ENCODE data around the gene CEP85. TPM values are rescaled to one million over a fixed set of nuclear protein-coding genes. Genes with fewer than 3 reads are reported as not detected.
A peak's percentile ranks its signal among the peaks of the same experiment; 100 is the strongest.

Gene CEP85
- total and polyA plus RNA-seq, 12 donors, result 7.0 to 74.5 (median 52.0) TPM

DNA sequence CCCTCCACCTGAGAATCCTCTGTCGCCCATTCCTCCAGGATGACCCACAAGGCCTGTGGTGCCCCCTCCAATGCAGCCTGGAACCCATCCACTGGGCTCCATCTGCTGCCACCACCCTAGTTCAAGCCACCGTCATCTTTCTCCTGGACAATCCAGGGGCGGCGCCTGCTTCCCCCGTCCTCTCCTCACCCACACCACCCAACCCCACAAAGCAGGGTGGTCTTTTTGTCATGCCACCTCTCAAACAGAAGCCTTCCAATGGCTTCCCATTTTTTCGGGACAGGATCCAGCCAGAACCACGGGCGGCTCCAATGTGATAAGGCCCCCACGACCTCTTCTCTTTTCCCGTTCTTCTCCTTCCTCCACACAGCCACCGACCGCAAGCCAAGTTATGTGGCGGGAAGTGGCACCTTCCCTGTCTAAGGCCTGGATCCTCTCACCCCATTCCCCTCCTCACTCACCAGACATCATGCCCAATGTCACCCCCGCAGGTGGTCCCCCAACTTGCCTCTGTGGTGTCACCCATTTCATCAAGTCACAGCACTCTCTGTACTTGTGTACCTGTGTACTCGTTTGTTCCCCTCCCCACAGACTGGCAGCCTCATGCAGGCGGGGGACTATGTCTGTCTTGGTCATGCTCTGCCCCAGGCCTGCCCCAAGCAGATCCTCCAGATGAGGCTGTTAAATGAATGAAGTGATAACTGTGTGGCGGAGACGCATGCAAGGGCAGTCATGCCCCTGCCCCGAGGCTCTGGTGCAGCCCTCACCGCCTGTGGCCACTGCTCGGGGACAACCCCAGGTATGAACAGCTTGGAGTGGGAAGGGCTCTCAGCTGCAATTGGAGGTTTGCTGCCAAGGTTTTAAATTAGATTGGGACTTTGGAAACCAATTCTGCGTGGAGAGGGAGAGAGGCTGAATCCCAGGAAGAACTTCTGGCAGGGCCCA is 61.5 kb downstream of the CEP85 start:
- no peaks in the 10 kb centered on the region for H3K27me3 ChIP-seq
- peaks cover 0 to 16% (median 0%) of the 10 kb centered on the region in 9 donors for H3K36me3 ChIP-seq
- ATAC-seq (no peak), DNase-seq (no peak)
- 89 to 91% methylated on average over 22 of the region's 22 CpGs for WGBS, 2 donors
- TF ChIP-seq, protein P1, sequence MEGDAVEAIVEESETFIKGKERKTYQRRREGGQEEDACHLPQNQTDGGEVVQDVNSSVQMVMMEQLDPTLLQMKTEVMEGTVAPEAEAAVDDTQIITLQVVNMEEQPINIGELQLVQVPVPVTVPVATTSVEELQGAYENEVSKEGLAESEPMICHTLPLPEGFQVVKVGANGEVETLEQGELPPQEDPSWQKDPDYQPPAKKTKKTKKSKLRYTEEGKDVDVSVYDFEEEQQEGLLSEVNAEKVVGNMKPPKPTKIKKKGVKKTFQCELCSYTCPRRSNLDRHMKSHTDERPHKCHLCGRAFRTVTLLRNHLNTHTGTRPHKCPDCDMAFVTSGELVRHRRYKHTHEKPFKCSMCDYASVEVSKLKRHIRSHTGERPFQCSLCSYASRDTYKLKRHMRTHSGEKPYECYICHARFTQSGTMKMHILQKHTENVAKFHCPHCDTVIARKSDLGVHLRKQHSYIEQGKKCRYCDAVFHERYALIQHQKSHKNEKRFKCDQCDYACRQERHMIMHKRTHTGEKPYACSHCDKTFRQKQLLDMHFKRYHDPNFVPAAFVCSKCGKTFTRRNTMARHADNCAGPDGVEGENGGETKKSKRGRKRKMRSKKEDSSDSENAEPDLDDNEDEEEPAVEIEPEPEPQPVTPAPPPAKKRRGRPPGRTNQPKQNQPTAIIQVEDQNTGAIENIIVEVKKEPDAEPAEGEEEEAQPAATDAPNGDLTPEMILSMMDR (IDR thresholded peaks at IDR 0.05), result no peak
- no peaks in the 10 kb centered on the region for H3K9me3 ChIP-seq
- peaks cover 0 to 35% (median 8%) of the 10 kb centered on the region in 9 donors for H3K4me1 ChIP-seq
- intact Hi-C loops (cut with DNase I), result no loop called here
- no peak overlapping the region for H3K4me3 ChIP-seq
- H3K27ac ChIP-seq, result no peak overlapping the region

DNA sequence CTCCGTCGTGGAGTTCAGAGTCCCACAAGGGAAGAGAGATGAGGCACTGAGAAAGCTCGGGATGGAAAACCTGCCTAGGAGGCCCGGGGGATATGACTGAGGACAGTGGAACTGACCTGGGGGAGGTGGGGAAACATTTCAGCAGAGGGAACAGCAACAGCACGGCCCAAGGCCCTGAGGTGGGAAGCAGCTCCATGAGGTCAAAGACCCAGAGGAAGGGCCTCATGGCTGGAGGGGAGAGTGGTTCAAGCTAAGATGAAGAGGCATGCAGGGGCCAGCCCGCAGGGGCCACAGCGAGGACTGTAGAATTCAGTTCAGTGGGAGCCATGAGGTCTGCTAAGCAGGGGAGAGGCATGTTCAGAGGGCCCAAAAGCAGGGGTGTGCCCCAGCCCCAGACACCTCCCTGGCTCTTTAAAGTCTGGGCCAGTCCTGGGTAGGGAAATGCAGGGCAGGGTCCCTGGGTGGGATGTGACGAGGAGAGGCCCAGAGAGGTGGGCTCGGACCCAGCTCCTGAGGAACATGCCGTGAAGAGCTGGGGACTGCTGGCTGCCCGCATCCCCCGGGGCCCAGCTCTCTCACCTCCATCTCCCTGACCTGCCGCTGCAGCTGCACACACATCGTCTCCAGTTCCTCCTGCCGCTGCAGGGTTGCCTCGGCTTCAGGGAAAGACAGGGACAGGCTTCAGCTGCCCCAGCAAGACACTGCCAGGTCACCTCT is 62.5 kb downstream of the CEP85 start:
- no peaks in the 10 kb centered on the region for H3K9me3 ChIP-seq
- ATAC-seq (no peak), DNase-seq (no peak)
- no peaks in the 10 kb centered on the region for H3K27me3 ChIP-seq
- peaks cover 0 to 16% (median 0%) of the 10 kb centered on the region in 9 donors for H3K36me3 ChIP-seq
- TF ChIP-seq, protein P1 (IDR thresholded peaks at IDR 0.05), result no peak
- WGBS, 2 donors, result 87 to 92% methylated on average over 16 of the region's 16 CpGs
- H3K4me1 ChIP-seq, result peaks cover 0 to 30% (median 2%) of the 10 kb centered on the region in 9 donors
- H3K27ac ChIP-seq, result no peak overlapping the region
- H3K4me3 ChIP-seq, result no peak overlapping the region
- intact Hi-C loops (cut with DNase I), result no loop called here

DNA sequence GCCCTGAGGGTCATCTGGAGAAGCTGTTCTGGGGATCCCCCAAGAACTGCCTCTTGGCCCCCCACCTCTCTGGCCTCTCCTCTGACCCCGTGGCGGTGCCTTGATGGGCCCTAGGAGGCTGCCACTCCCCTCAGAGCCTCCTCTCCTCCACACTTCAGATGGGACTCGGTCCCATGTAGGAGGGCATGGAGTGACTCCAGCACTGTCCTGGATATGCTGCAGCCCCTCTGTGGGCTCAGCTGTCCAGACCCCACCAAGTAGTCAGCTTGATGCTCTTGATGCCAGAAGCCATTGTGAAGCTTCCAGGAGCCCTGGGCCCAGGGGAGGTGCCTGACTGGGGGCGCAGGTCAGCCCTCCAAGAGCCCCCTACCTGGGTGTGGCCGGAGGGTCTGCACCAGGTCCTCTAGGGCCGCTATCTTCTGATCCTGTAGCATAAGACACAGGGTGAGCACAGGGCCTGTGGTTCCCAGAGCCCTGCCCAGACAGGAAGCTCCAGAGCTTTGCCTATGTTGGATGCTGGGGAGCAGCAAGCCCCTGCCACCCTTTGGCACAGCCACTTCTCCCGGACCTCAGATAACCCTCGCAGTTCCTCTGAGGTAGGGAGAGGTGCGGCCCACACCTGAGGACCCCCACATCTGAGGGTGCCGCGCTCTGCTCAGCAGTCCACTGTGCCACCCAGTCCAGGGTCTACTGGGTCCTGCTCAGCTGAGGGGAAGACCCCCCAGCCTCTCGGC is 63.2 kb downstream of the CEP85 start:
- no peak overlapping the region for H3K4me3 ChIP-seq
- intact Hi-C loops (cut with DNase I), result no loop called here
- H3K9me3 ChIP-seq, result no peaks in the 10 kb centered on the region
- peaks cover 0 to 16% (median 0%) of the 10 kb centered on the region in 9 donors for H3K36me3 ChIP-seq
- H3K27ac ChIP-seq, result no peak overlapping the region
- no peaks in the 10 kb centered on the region for H3K27me3 ChIP-seq
- H3K4me1 ChIP-seq, result peaks cover 0 to 23% (median 0%) of the 10 kb centered on the region in 9 donors
- DNase-seq (no peak), ATAC-seq (peak in 1 of 8 donors; percentile 16)
- 90 to 98% methylated on average over 10 to 12 of the region's 12 CpGs for WGBS, 2 donors
- TF ChIP-seq, protein P1 (IDR thresholded peaks at IDR 0.05), result no peak

DNA sequence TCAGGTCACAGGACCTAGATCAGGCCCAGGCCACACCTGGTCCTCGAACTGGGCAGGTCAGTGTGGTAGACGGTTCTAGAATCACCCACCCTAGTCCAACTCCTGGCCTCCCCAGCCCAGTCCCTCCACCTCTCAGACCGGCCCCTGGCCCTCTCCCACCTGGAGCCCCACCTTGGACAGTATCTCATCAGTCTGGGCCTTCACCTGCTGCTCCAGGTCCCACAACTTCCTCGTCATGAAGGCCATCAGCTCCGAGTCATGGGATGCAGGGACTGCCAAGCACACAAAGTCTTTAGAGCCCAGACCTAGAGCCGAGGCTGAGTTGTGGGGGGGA is 63.8 kb downstream of the CEP85 start:
- peaks cover 0 to 23% (median 3%) of the 10 kb centered on the region in 9 donors for H3K4me1 ChIP-seq
- no peak overlapping the region for H3K4me3 ChIP-seq
- ATAC-seq (no peak), DNase-seq (no peak)
- WGBS, 2 donors, result 75 to 78% methylated on average over 6 of the region's 6 CpGs
- peaks cover 0 to 16% (median 0%) of the 10 kb centered on the region in 9 donors for H3K36me3 ChIP-seq
- H3K9me3 ChIP-seq, result no peaks in the 10 kb centered on the region
- H3K27me3 ChIP-seq, result no peaks in the 10 kb centered on the region
- no peak overlapping the region for H3K27ac ChIP-seq
- TF ChIP-seq, protein P1 (IDR thresholded peaks at IDR 0.05), result no peak
- intact Hi-C loops (cut with DNase I), result no loop called here
